GM12872 (cell line): Measurements from ENCODE around the gene CIDEA.

ENCODE experiments used
- TF ChIP-seq, protein P1 (sequence below): IDR thresholded peaks from 3 replicates; pipeline ENCODE4 v1.5.1; 2011; ENCODE audit warnings: low read depth, mild to moderate bottlenecking, low read length, moderate library complexity; ENCODE audit not compliant: insufficient read depth

The CIDEA gene

GRCh38 chr18:12315911-12316310 lies 61.8 kb downstream of the CIDEA start:
- TF ChIP-seq, protein P1, sequence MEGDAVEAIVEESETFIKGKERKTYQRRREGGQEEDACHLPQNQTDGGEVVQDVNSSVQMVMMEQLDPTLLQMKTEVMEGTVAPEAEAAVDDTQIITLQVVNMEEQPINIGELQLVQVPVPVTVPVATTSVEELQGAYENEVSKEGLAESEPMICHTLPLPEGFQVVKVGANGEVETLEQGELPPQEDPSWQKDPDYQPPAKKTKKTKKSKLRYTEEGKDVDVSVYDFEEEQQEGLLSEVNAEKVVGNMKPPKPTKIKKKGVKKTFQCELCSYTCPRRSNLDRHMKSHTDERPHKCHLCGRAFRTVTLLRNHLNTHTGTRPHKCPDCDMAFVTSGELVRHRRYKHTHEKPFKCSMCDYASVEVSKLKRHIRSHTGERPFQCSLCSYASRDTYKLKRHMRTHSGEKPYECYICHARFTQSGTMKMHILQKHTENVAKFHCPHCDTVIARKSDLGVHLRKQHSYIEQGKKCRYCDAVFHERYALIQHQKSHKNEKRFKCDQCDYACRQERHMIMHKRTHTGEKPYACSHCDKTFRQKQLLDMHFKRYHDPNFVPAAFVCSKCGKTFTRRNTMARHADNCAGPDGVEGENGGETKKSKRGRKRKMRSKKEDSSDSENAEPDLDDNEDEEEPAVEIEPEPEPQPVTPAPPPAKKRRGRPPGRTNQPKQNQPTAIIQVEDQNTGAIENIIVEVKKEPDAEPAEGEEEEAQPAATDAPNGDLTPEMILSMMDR, result no peak

GRCh38 chr18:12317664-12318333 lies 63.6 kb downstream of the CIDEA start:
- TF ChIP-seq, protein P1, result no peak

DNA sequence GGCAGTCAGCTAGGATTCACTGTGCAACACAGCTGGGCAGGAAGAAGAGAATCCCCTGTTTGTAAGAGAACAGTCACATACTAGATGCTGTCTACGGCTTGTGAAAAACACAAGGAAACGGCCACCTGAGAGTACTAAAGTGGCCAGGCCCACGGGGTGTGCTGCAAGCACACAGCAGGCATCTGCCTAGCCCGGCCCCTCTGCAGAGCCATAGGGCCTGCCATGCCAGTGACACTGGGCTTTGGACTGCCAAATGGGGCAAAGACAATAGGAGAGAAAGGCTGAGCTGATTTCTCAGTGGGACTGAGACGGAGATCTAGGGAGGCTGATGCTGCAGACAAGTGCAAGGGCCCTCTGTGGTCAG lies 64.2 kb downstream of the CIDEA start:
- TF ChIP-seq, protein P1, result no peak

DNA sequence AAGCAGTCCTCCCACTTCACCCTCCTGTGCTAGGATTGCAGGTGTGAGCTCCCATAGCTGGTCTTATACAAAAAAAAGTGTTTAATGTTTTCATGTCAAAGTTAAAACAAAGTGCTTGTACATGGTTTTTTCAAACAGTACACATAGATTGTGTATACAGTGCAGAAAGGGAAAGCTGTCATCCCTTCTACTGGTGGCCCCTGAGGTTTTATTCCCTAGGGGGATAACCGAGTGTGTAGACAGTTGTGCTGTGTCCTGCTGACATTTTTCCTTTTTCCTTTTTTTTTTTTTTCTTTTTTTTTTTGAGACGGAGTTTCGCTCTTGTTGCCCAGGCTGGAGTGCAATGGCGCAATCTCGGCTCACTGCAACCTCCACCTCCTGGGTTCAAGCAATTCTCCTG lies 64.7 kb downstream of the CIDEA start:
- TF ChIP-seq, protein P1, result no peak

DNA sequence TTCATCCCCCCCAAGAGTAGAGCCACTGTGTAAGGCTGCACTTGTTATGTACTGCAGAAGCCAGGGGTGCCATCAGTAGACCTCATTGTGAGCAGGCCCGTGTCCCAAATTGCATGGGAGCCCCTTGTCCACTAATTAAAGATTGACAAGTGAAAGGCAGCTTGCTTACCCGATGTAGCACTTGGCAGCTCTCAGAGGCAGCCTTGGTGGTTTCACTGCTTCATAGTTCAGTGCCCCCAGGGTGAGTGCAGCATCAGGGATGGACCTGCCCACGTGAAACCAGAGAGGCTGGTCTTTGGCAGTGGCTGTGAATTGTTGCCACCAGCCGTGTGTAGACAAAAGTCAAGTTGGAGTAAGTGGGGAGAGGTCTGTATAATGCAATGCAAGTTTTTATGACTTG lies 67.2 kb downstream of the CIDEA start:
- TF ChIP-seq, protein P1, result no peak

GRCh38 chr18:12324991-12325725 lies 71.0 kb downstream of the CIDEA start:
- TF ChIP-seq, protein P1, result no peak

DNA sequence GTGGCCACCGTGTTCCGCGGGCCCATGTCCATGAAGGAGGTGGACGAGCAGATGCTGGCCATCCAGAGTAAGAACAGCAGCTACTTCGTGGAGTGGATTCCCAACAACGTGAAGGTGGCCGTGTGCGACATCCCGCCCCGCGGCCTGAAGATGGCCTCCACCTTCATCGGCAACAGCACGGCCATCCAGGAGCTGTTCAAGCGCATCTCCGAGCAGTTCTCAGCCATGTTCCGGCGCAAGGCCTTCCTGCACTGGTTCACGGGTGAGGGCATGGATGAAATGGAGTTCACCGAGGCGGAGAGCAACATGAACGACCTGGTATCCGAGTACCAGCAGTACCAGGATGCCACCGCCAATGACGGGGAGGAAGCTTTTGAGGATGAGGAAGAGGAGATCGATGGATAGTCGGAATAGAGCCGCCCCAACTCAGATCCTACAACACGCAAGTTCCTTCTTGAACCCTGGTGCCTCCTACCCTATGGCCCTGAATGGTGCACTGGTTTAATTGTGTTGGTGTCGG lies 71.6 kb downstream of the CIDEA start:
- TF ChIP-seq, protein P1, result no peak
